HepG2 (cell line): ENCODE data around the gene NR2F1-AS1. TPM values are rescaled to one million over a fixed set of nuclear protein-coding genes. Genes with fewer than 3 reads are reported as not detected.

Experiments used
- AKAP8 ChIP-seq: sonication (generic); formaldehyde crosslinking; IDR thresholded peaks from 2 replicates; pipeline ENCODE4 v1.5.1; 2020; ENCODE audit warnings: mild to moderate bottlenecking, missing genetic modification reagents
- MBNL3 ChIP-seq: fragments of 250-450 bp; sonication (Bioruptor Pico); conservative IDR thresholded peaks from 2 replicates; pipeline ENCODE4 v1.8.0; 2022; ENCODE audit warnings: mild to moderate bottlenecking, inconsistent platforms
- ZNF350 ChIP-seq: sonication (generic); formaldehyde crosslinking; IDR thresholded peaks from 2 replicates; pipeline ENCODE4 v1.4.0; 2020; ENCODE audit warnings: mild to moderate bottlenecking, low read depth, missing genetic modification reagents, borderline replicate concordance
- ZNF510 ChIP-seq: sonication (generic); formaldehyde crosslinking; IDR thresholded peaks from 2 replicates; pipeline ENCODE4 v1.4.0; 2020; ENCODE audit warnings: low read depth, mild to moderate bottlenecking, missing genetic modification reagents
- ZNF746 ChIP-seq: sonication (generic); formaldehyde crosslinking; IDR thresholded peaks from 2 replicates; pipeline ENCODE4 v1.8.0; 2022; ENCODE audit warnings: mild to moderate bottlenecking, missing genetic modification reagents
- ZNF800 ChIP-seq: sonication (generic); formaldehyde crosslinking; IDR thresholded peaks from 2 replicates; pipeline ENCODE4 v1.4.0; 2020; ENCODE audit warnings: missing genetic modification reagents
- ZNF841 ChIP-seq: sonication (generic); formaldehyde crosslinking; IDR thresholded peaks from 2 replicates; pipeline ENCODE4 v1.8.1; 2023; ENCODE audit warnings: missing genetic modification reagents, borderline replicate concordance
- polyA plus RNA-seq, 8 experiments: library from polyadenylated mRNA; depleted of rRNA in 3 of 8; stranded (reverse) in 7 of 8; unstranded in 1 of 8; fragments of >200 nt; fragmentation: Illumina TruSeq in 4 of 8; extraction: Trizol in 4 of 8; gene quantifications; 2 replicates each; pipeline versions ENCODE4 v1.2.1 to v1.2.3, GENCODE V29; 2011 to 2016; ENCODE audit warnings: low read depth in 4 of 8, missing spikeins in 1 of 8, mixed read lengths in 1 of 8; ENCODE audit not compliant: insufficient read depth in 1 of 8
- total RNA-seq, 5 experiments: library from RNA; depleted of rRNA; stranded (reverse); fragments of >200 nt; fragmentation: Illumina TruSeq; extraction: Trizol; gene quantifications; 2 replicates each; pipeline ENCODE4 v1.2.3, GENCODE V29; 2016; ENCODE audit warnings: low read depth in 1 of 5
- TF ChIP-seq, protein P1 (sequence below): sonication (generic); formaldehyde crosslinking; IDR thresholded peaks from 2 replicates; pipeline ENCODE4 v1.4.0; 2020; ENCODE audit warnings: mild to moderate bottlenecking, missing genetic modification reagents
- TF ChIP-seq, protein P2 (sequence below): IDR thresholded peaks from 2 replicates; pipeline ENCODE4 v1.4.0; 2020; ENCODE audit warnings: mild to moderate bottlenecking, missing genetic modification reagents
- TF ChIP-seq, protein P3 (sequence below): sonication (generic); formaldehyde crosslinking; IDR thresholded peaks from 2 replicates; pipeline ENCODE4 v1.5.1; 2020; ENCODE audit warnings: mild to moderate bottlenecking, missing genetic modification reagents, moderate library complexity

NR2F1-AS1 gene
- total and polyA plus RNA-seq, 2 of the 13 experiments (the other 11 are each of a cell fraction or from before 2014, with no cell fraction given) = 2.8 TPM

DNA sequence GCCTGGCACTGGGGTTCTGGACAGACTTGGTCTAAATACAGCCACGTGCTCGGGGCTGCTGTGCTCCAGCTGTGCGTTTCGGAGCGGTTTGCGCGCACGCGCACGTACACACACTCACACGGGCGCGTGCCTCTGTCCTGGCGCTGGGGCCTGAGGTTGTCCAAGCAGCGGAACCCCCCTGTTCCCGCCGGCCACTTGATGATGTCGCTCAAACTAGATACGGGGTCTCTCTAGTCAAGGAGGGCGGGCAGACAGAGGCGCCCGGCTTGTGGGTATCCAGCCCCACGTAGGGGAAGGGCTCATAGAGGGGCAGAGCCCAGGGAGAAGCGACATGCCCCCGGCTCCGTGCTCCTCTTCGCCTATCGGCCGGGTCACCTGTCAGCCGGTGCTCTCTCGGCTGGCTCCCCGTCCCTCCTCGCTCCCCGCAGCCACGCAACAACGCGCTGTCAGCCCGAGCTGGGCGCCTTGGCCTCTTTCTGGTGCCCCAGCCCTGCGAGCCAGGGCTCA is 8.9 kb downstream of the NR2F1-AS1 start (continued):
- TF ChIP-seq, protein P1, sequence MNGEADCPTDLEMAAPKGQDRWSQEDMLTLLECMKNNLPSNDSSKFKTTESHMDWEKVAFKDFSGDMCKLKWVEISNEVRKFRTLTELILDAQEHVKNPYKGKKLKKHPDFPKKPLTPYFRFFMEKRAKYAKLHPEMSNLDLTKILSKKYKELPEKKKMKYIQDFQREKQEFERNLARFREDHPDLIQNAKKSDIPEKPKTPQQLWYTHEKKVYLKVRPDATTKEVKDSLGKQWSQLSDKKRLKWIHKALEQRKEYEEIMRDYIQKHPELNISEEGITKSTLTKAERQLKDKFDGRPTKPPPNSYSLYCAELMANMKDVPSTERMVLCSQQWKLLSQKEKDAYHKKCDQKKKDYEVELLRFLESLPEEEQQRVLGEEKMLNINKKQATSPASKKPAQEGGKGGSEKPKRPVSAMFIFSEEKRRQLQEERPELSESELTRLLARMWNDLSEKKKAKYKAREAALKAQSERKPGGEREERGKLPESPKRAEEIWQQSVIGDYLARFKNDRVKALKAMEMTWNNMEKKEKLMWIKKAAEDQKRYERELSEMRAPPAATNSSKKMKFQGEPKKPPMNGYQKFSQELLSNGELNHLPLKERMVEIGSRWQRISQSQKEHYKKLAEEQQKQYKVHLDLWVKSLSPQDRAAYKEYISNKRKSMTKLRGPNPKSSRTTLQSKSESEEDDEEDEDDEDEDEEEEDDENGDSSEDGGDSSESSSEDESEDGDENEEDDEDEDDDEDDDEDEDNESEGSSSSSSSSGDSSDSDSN (CRISPR knock-in tag) = 0 out of 2 replicates have a peak, but pooled peaks have one; percentile 9
- TF ChIP-seq AKAP8 = no peak
- TF ChIP-seq ZNF800 (CRISPR knock-in tag) = 0 out of 2 replicates have a peak, but pooled peaks have one; percentile 6
- TF ChIP-seq MBNL3 = no peak
- TF ChIP-seq, protein P2, sequence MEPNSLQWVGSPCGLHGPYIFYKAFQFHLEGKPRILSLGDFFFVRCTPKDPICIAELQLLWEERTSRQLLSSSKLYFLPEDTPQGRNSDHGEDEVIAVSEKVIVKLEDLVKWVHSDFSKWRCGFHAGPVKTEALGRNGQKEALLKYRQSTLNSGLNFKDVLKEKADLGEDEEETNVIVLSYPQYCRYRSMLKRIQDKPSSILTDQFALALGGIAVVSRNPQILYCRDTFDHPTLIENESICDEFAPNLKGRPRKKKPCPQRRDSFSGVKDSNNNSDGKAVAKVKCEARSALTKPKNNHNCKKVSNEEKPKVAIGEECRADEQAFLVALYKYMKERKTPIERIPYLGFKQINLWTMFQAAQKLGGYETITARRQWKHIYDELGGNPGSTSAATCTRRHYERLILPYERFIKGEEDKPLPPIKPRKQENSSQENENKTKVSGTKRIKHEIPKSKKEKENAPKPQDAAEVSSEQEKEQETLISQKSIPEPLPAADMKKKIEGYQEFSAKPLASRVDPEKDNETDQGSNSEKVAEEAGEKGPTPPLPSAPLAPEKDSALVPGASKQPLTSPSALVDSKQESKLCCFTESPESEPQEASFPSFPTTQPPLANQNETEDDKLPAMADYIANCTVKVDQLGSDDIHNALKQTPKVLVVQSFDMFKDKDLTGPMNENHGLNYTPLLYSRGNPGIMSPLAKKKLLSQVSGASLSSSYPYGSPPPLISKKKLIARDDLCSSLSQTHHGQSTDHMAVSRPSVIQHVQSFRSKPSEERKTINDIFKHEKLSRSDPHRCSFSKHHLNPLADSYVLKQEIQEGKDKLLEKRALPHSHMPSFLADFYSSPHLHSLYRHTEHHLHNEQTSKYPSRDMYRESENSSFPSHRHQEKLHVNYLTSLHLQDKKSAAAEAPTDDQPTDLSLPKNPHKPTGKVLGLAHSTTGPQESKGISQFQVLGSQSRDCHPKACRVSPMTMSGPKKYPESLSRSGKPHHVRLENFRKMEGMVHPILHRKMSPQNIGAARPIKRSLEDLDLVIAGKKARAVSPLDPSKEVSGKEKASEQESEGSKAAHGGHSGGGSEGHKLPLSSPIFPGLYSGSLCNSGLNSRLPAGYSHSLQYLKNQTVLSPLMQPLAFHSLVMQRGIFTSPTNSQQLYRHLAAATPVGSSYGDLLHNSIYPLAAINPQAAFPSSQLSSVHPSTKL (CRISPR knock-in tag) = no peak
- TF ChIP-seq ZNF841 = no peak
- no peak for TF ChIP-seq ZNF510
- 0 out of 2 replicates have a peak, but pooled peaks have one; percentile 27 for TF ChIP-seq ZNF350 (CRISPR knock-in tag)
- no peak for TF ChIP-seq ZNF746
- TF ChIP-seq, protein P3, sequence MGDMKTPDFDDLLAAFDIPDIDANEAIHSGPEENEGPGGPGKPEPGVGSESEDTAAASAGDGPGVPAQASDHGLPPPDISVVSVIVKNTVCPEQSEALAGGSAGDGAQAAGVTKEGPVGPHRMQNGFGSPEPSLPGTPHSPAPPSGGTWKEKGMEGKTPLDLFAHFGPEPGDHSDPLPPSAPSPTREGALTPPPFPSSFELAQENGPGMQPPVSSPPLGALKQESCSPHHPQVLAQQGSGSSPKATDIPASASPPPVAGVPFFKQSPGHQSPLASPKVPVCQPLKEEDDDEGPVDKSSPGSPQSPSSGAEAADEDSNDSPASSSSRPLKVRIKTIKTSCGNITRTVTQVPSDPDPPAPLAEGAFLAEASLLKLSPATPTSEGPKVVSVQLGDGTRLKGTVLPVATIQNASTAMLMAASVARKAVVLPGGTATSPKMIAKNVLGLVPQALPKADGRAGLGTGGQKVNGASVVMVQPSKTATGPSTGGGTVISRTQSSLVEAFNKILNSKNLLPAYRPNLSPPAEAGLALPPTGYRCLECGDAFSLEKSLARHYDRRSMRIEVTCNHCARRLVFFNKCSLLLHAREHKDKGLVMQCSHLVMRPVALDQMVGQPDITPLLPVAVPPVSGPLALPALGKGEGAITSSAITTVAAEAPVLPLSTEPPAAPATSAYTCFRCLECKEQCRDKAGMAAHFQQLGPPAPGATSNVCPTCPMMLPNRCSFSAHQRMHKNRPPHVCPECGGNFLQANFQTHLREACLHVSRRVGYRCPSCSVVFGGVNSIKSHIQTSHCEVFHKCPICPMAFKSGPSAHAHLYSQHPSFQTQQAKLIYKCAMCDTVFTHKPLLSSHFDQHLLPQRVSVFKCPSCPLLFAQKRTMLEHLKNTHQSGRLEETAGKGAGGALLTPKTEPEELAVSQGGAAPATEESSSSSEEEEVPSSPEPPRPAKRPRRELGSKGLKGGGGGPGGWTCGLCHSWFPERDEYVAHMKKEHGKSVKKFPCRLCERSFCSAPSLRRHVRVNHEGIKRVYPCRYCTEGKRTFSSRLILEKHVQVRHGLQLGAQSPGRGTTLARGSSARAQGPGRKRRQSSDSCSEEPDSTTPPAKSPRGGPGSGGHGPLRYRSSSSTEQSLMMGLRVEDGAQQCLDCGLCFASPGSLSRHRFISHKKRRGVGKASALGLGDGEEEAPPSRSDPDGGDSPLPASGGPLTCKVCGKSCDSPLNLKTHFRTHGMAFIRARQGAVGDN (CRISPR knock-in tag) = peak; percentile 55
